ENCODE measurements around the gene UBQLN1.
"Not testable (repeated sequence)": the region's sequence is repeated elsewhere in the genome, so short reads cannot be mapped to it uniquely, and the experiment has no call there.

Gene UBQLN1

GRCh38 chr9:83707768-83708514 is at the start of gene UBQLN1:
Gene UBQLN1, minus strand, starts transcription at chr9:83707958. Its CDS starts 279 bp downstream, at chr9:83707679.
- peak; percentile 85 for DNase-seq

GRCh38 chr9:83754383-83754977 is 46.7 kb upstream of the UBQLN1 start:
- no peak for DNase-seq

DNA sequence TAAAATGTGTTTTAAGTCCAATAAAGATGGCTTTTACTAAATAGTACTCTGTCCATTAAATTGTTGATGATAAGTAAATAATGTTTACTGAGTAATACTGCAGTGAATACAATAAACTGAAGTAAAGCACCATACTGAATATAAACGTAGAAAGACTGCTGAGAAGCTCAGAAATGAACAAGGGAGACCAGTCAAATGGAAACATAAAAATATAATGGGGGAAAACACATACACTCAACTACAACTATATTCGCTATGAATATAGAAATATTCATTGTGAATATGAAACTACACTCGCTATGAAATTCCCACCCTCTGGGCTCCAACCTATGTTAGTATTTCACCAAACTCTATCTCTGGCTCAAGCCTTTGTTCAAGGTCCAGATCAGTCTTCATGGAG is 41.9 kb upstream of the UBQLN1 start:
- no peak for DNase-seq

DNA sequence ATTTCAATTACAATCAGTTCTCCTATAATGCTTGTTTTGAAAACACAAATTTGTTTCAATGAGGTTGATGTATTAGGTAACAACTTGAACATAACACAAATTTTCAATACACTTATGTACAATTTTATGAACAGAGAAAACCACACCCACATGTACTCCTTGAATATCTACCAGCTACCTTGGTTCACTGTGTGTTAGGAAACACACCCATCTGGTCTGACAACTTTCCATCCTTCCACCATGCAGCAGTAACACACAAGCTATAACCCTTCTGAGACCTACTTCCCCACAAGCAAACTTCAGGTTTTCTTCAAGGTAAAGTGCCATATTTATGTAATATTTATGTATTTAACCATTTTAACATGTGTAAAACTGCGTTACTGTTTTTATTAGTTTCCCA is 36.4 kb upstream of the UBQLN1 start:
- DNase-seq = no peak

DNA sequence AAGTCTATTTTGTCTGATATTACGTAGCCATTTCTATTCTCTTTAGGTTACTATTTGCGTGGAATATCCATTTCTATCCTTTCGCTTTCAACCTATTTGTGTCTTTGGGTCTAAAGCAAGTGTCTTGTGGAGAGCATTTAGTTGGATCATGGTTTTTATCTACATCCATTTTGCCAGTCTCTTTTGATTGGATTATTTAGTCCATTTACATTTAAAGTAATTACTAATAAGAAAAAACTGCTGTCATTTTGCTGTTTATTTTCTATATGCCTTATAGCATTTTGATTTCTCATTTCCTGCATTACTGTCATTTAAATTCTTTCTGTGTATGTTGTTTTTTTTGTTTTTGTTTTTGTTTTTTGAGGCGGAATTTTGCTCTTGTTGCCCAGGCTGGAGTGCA is 26.0 kb upstream of the UBQLN1 start:
- DNase-seq = no peak

- not testable (repeated sequence) for DNase-seq
Observed at GRCh38 chr9:83728591-83729368, 21.0 kb upstream of the UBQLN1 start.

- DNase-seq = no peak
Observed at GRCh38 chr9:83724436-83724835, 16.7 kb upstream of the UBQLN1 start.

GRCh38 chr9:83722726-83723495 is 15.2 kb upstream of the UBQLN1 start:
- no peak for DNase-seq

DNA sequence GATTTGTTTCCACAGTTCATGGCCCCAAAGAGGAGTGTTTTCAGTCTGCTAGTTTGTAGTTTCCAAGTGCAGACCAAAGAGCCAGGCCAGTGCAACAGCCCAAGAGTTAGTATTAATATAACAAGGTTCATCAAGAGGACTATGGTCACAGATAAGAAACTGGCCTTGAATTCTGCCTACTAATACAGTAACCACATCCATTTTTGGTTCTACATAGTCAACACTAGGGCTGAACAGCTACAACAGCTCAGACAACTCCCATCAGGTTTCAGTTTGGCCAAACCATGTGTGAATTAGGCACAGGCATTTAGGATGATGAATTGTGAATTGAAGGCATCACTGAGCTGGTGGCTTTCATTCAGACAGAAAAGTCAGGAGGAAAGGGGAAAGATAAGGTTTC is 13.8 kb upstream of the UBQLN1 start:
- DNase-seq = no peak

GRCh38 chr9:83715794-83716193 is 8.0 kb upstream of the UBQLN1 start:
- no peak for DNase-seq

DNA sequence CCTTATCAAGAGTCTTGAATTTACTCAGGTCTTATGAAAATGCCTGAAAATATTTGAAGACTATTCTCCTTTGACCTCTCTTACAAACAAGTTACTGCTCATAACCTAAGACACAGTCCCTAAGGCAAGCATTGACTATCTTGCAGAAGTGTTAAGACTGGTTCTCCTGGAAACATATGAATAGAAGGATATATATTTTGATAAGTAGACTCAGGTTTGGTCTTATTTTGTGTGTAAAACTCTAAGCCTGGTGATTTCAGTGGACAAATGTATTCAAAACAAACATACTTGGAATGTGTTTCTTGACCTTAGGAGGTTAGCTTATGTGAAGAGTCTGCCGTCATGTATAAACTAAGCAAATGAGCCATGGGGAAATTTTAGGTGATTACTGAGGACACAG is 7.5 kb upstream of the UBQLN1 start:
- DNase-seq = no peak

DNA sequence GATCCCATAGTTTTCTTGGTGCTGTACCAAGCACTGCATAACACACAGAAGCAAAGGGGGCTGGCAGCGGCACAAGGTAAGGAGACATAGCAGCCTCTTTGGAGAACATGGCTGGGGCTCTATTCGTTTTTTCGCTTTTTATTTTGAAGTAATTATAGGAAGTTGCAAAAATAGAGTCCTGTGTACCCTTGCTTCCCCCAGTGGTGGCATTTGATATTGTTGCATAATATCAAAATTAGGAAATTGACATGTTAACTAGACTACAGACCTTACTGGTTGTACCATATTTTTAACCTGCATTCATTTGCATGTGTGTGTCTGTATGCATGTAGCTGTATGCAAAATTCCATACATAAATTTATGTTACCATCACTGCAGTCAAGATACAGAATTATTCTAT is 6.6 kb upstream of the UBQLN1 start:
- no peak for DNase-seq

- peak; percentile 56 for DNase-seq
Observed at GRCh38 chr9:83708515-83709158, 879 bp upstream of the UBQLN1 start.

GRCh38 chr9:83707518-83707767 is 315 bp downstream of the UBQLN1 start:
- DNase-seq = peak; percentile 75

DNA sequence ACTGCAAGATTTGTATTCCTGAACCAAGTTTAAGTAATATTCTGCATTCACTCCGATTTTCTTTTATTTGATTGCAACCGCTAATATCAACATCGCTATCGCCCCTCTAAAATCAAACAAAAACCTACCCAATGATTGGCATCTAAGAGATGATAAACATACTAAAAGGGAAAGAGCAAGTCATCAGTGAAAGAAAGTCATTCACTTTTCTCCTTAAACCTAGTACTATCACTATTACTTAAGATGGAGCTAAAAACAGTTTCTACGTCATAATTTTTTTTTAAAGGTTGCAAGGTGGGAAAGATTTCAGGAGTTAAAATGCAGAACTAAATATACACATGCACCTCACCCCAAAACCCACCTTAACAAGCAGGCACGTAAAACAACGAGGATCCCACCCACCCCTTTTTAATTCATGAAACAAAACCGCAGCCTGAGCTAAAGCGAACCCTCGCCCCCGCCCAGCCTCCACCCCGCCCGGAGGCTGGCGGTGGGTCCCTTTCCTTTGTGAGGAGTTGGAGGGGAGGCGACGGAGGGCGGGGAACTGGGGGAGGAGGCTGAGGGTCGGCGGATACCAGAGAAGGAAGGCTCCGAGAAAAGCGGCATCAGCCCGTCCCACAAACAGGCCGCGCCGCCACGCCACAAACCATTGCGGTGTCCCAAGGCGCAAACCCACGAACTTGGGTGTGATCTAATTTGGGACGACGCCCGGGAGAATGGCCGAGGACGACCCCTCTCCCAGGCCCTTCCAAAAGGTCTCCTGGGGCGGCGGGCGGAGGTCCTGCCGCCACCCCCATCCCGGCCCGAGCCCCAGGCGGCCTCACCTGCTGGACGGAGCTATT is 861 bp downstream of the UBQLN1 start:
- peak; percentile 55 for DNase-seq

DNA sequence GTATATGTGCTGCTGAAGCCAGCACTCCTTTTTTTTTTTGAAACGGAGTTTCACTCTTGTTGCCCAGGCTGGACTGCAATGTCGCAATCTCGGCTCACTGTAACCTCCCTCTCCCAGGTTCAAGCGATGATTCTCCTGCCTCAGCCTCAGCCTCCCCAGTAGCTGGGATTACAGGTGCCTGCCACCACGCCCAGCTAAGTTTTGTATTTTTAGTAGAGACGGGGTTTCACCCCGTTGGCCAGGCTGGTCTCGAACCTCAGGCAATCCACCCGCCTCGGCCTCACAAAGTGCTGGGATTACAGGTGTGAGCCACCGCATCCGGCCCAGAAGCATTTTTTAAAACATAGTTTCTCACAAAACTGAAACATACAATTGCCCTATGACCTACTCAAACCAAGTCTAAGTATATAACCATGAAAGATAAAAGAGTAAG is 2.5 kb downstream of the UBQLN1 start:
- not testable (repeated sequence) for DNase-seq

- DNase-seq = no peak
Observed at GRCh38 chr9:83701769-83702168, 6.0 kb downstream of the UBQLN1 start.

DNA sequence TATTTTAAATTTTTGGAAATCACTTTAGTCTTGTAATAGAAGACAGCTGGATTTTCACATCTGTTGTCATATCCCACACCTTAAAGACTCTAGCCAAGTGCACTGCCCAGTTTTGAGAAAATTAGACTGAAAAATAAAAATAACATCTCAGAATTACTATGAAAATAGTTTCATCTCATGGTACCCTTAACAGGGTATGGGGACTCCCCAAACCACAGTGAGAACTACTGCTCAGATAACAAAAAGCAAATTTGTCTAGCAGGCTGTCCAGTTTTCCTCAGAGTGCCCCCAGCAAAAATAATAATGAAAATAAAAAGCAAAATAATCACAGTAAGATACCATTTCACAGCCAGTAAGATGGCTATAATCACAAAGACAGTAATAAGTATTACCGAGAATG is 6.5 kb downstream of the UBQLN1 start:
- DNase-seq = no peak

DNA sequence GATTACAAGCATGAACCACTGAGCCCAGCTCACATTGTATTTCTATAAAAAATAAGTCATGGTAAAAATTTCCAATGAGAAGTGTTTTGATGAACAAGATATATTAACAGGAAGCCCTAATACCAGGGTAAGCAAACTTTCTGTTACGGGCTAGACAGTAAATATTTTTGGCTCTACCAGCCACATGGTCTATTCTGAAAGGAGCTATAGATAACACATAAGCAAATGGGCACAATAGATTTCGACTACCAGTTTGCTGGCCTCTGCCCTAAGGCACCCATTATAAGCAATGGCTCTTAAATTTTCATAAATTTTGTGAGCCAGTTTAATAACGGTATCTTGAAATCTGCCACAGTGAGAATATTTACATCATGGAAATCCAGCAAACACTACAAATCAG is 8.1 kb downstream of the UBQLN1 start:
- DNase-seq = no peak

DNA sequence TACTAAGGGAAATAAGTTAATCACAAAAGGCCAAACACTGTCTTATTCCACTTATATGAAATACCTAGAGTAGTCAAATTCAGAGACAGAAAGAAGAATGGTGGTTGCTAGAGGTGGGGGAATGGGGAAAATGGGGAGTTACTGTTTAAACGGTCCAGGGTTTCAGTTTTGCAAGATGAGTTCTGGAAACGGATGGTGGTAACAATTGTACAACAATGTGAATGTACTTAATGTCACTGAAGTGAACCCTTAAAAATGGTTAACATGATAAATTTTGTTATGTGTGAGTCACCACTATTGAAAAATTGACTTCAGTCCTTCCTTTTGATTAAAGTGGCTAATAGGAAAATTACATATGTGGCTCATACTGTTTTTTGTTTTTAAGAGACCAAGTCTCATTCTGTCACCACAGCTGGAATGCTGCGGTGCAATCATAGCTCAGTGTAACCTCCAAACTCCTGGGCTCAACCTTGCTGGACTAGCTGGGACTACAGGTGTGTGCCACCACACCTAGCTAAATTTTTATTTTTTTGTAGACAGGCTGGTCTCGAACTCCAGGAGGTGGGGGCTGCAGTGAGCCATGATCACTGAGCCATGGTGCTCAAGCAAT is 8.7 kb downstream of the UBQLN1 start:
- DNase-seq = no peak

DNA sequence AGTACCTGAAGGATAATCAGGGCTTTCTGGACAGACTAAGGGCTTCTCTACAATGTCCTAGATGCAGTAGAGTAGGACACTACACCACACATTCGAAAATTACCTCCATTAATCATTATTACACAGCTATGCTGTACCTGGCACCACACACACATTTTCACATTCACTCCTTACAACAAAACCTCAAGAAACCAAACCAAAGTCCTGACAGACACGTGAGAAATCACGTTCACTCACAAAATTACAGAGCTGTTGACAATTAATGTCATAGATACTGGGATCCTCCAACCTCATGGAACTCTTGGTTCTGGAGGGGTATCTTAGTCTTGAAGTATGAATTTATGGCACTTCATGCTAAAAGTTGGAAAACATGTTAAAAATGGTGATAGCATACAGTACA is 16.3 kb downstream of the UBQLN1 start:
- no peak for DNase-seq

DNA sequence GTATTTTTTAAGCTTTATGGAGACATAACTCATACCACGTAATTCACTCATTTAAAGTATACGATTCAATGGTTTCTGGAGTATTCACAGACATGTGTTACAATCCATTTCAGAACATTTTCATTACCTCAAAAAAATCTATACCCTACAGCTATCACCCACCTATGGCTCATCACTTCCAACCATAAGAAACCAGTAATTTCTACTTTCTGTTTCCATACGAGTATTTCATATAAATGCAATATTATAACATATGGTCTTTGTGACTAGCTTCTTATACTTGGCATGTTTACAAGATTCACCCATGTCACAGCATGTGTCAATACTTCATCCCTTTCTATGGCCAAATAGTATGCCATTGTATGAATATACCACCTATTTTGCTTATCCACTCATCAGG is 18.8 kb downstream of the UBQLN1 start:
- DNase-seq = no peak
